Measurements from ENCODE around the gene WDR70.
A peak's percentile ranks its signal among the peaks of the same experiment; 100 is the strongest.
"Not testable (repeated sequence)": the region's sequence is repeated elsewhere in the genome, so short reads cannot be mapped to it uniquely, and the experiment has no call there.

The WDR70 gene

DNA sequence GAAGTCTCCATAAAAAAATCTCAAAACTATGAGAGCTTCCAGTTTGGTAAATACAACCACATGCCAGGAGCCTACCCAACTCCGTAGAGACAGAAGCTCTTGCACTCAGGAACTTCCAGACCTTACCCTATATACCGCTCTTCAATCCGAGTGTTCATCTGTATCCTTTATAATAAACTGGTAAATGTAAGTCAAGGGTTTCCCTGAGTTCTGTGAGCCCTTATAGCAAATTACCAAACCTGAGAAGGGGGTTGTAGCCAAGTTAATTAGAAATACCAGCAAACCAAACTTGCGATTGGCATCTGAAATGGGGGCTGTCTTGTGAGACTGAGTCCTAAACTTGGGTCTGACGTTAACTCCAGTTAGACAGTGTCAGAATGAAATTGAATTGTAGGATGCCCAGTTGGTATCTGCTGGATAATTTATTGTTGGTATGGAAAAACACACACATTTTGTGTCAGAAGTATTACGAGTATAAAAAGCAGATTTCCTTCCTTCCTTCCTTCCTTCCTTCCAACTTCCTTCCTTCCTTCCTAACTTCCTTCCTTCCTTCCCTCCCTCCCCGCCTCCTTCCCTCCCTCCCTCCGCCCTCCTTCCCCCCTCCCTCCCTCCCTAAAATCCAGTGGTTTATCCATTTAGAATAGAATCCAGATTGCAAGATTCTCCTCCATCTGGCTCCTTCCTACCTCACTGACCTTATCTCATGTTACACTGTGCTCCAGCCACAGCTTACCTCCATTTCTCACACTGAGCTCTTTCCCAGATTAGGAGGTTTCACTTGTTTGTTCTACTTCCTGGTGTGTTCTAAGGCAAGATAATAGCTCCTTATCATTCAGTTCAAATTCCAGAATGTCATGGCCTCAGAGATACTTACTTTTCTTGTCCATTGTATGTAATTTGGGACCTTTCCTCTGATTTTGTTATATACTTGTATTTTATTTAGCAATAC lies 196.7 kb downstream of the WDR70 start:
- peak; percentile 77 for DNase-seq

DNA sequence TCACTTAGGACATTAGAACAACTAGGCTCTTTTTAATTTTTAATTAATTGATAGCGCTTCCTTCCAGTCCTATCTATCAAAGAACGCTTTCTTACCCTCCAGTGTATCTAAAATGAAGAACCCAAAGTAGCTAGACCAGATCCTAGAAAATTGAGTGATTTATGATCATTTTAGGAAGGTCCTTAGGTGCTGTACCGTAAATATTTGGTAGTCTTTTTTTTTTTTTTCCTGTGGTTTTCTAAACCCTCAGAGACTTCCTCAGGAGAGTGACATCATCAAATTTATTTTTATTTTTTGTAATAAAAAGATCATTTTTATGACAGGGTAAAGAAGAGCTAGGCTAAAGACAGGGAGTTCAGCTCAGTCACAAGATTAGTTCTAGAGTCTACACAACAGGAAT lies 197.4 kb downstream of the WDR70 start:
- DNase-seq, result no peak

DNA sequence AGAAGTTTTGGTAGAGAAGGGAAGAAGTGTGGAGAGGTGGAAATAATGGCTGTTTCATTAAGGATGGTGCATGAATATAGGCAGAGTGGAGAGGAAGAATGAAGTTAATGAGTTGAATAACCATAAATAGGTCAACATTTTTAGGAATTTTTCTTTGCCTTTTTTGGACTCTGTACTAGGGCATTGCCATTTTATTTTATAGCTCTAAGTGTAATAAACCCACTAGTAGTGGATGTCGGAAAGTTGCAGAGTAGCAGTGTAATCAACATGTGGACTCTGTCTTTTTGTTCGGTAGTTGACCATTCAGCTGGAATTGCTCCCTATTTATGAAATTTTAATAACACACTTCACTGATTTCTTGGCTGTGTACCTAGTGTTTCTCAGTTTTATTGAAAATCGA lies 199.1 kb downstream of the WDR70 start:
- no peak for DNase-seq

- DNase-seq, result peak; percentile 7
Measured at GRCh38 chr5:37580106-37580505, 201.0 kb downstream of the WDR70 start.

DNA sequence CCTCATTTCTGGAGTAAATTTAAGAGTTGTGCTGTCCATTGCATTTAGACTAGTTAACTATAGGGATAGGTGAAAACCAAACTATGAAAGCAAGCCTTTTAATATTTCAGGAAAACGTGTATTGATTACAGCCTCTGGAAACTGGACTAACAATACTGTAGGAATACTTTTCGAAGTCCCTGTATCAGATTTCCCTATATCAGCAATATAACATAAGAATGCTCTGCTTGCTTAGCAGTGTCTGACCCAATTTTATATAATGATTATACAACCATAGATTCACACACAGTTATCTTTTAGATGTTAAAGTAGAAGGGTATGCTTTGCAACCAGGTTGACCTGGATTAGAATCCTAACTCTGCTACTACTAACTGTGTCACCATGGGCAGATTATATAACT lies 203.1 kb downstream of the WDR70 start:
- no peak for DNase-seq

GRCh38 chr5:37593292-37593691 lies 214.2 kb downstream of the WDR70 start:
- DNase-seq, result not testable (repeated sequence)

- not testable (repeated sequence) for DNase-seq
Measured at GRCh38 chr5:37594864-37595263, 215.7 kb downstream of the WDR70 start.

DNA sequence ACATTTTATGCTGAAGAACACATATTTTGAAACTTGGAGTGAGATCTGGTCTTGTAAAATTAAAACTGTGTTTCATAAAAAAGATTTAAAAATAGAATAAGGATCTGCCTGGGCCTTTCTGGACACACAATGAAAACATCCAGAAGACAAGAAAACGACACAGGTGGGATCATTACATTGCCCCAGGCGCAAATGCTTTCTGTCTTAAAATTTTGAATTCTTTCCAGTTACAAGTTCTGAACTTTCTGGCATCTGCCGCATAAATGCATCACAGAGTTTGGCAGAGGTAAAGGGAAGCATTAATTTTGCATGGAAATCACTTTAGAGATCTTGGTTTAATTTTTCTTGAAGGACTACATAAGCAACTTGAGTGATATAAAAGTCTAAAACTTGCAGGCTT lies 219.6 kb downstream of the WDR70 start:
- no peak for DNase-seq

DNA sequence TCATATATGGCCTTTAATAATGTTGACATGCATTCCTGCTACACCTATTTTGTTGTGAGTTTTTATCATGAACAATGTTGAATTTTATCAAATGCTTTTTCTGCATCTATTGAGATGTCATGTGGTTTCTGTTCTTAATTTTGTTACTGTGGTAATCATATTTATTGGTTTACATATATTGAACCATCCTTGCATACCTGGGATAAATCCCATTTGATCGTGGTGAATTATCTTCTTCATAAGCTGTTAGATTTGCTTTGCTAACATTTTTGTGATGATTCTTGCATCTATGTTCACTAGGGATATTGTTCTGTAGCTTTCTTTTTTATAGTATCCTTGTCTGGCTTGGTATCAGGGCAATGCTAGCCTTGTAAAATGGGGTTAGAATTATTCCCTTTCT lies 222.0 kb downstream of the WDR70 start:
- no peak for DNase-seq

GRCh38 chr5:37603072-37603471 lies 224.0 kb downstream of the WDR70 start:
- DNase-seq, result no peak

- no peak for DNase-seq
Measured at GRCh38 chr5:37604290-37604689, 225.2 kb downstream of the WDR70 start.

DNA sequence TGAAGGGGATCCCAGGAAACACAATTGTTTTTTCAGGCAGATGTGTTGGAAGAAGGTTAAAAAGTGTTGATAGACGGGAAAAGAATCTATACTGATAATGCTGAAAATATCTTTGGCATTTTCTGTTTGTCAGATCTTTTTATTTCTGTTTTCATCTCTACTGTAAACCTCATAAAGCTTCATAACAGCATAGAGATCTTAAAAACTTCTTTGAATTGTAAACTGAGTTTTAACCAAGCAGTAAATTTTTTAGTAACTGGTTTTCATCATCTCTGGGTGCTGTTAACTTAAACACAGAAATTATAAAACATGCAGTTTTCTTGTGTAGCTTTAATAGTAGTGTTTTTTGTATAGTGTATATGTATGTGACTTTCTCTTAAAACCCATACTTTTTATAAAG lies 227.0 kb downstream of the WDR70 start:
- no peak for DNase-seq

GRCh38 chr5:37606632-37607248 lies 227.6 kb downstream of the WDR70 start:
- no peak for DNase-seq

DNA sequence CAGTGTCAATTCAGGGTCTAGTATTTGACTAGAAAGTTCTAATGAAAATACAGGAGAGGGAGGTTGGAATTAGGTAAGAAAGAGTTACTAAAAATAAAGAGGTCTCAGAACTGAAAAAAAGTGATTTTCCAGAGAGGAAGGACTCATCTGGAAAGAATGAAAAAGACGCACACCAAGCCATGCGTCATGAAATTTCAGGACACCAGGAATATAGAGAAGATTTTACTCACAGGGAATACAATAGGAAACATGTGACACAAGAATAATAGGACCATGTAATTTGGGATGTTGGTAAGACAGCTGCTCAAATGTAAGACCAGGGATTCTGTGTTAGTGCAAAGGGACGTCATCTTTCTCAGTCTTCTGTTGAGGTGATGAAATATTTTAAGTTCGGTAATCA lies 236.1 kb downstream of the WDR70 start:
- no peak for DNase-seq

GRCh38 chr5:37619353-37619752 lies 240.2 kb downstream of the WDR70 start:
- DNase-seq, result no peak

GRCh38 chr5:37622354-37622753 lies 243.2 kb downstream of the WDR70 start:
- not testable (repeated sequence) for DNase-seq

- no peak for DNase-seq
Measured at GRCh38 chr5:37626266-37626665, 247.1 kb downstream of the WDR70 start.

- DNase-seq, result no peak
Measured at GRCh38 chr5:37628876-37629275, 249.8 kb downstream of the WDR70 start.

- DNase-seq, result no peak
Measured at GRCh38 chr5:37631939-37632338, 252.8 kb downstream of the WDR70 start.

DNA sequence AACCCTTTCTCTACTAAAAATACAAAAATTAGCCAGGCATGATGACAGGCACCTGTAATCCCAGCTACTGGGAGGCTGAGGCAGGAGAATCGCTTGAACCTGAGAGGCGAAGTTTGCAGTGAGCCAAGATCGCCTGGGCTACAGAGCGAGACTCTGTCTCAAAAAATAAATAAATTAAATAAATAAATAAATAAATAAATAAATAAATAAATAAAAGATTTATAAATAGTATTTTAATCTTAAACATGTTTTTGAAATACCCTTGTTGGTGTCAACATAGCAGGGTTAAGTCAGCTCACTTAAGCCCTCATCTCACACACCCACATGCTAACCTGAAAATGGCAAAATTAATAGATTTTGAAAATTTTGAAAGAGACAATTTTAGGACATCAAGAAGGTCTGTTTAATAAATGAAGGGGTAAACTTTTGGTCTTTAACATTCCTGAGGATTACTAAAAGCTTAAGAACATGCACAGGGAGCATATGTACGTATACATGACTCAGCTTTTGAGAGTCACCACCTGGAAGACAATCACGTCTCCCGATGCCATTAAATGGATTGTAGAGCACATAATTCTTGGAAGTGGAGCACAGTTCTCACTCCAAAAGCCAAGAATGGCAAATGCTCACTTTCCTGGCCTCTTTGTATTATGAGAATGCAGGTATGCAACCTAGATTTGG lies 258.2 kb downstream of the WDR70 start:
- DNase-seq, result no peak

DNA sequence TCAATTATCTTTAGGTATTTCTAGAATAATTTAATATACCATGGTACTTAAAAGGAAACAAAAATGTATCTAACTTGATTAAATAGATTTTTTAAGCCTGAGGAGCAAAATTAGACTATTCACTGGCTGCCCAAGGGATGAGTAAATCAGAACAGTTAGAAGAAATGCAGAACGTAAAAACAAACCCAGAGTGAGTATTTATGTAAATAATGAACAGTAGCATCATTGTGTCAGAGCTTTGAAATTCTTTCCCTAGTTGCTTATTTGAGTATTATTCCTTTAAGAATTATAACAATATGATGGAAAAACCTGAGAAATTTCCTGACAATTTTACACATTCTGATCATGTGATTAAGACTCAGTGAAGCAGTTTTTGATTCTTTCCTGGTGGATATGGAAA lies 259.8 kb downstream of the WDR70 start:
- DNase-seq, result no peak

DNA sequence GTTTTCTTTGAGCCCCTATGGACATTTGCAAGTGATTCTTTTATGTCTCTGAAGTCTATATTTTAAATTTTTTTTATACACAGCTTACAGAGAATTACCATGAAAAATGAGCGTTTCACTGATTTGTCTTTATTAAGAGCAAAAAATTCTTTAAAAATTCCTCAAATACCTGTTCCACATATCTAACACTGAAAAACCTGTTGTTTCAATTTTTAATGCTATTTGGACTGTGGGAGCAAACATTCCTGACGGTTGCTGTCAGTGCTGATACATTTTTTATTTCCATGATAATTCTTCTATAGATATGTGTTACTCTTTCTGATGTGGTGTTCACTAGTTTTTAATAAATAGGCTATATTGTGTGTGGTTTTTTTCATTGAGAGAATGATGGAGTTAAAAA lies 261.0 kb downstream of the WDR70 start:
- DNase-seq, result no peak

GRCh38 chr5:37641933-37642332 lies 262.8 kb downstream of the WDR70 start:
- no peak for DNase-seq

DNA sequence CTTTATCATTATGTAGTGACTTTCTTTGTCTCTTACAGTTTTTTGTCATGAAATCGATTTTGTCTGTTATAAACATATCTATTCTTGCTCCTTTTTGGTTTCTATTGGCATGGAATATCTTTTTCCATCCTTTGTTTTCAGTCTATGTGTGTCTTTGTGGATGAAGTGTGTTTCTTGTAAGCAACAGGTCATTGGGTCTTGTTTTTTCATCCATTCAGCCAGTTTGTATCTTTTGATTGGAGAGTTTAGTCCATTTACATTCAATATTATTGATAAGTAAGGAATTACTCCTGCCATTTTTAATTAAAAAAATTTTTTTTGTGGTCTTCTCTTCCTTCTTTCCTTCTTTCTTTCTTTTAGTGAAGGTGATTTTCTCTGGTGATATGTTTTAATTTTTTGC lies 266.6 kb downstream of the WDR70 start:
- no peak for DNase-seq

Data from hematopoietic multipotent progenitor cell treated with erythropoietin and hydrocortisone succinate and interleukin-3 and kit ligand, for 6 days (in vitro differentiated cells).